GM10266 (cell line): ENCODE results near the gene TEAD1.

Experiments used
- DNase-seq: peaks from one replicate; pipeline ENCODE4 v3.0.0; 2012; ENCODE audit errors: extremely low spot score
- CTCF ChIP-seq: IDR thresholded peaks from 2 replicates; pipeline ENCODE4 v1.5.1; 2012; ENCODE audit warnings: mild to moderate bottlenecking, low read depth; ENCODE audit not compliant: control insufficient read depth, insufficient read depth; ENCODE audit errors: missing control alignments

The TEAD1 gene

GRCh38 chr11:12927221-12927620 is 253.0 kb downstream of the TEAD1 start:
- DNase-seq = no peak
- no peak for TF ChIP-seq CTCF

DNA sequence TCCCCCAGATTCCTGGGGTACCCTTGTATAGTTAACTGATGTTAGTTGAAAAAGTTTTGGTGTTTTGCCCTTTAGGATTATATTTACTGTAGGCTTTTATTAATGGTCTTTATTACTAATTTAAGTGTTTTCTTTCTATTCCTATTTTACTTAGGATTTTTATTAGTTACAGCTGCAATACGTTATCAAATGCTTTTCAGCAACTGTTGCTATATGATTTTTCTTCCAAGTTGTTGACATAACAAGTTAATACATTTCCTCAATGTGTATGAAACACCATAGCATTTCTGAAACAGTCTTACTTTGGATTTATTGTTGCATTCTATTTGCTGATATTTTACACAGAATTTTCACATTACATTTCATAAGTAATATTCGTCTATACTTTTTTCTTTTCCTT is 253.7 kb downstream of the TEAD1 start:
- no peak for TF ChIP-seq CTCF
- no peak for DNase-seq

- DNase-seq = no peak
- no peak for TF ChIP-seq CTCF
These were observed 256.6 kb downstream of the TEAD1 start for GRCh38 chr11:12930850-12931249.

DNA sequence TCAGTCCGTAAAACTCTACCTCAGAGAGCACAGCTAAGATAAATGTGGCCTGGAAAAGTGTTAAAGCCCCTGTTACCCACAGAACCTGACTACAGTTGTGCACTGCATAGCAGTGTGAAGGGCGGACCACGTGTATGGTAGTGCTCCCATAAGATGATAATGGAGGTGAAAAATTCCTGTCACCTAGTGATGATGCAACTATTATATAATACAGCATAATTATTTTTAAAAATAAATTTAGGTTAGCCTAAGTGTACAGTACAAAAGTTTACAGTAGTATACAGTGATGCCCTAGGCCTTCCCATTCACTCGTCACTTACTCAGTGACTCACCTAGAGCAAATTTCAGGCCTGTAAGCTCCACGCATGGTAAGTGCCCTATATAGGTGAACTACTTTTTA is 258.3 kb downstream of the TEAD1 start:
- DNase-seq = no peak
- no peak for TF ChIP-seq CTCF

DNA sequence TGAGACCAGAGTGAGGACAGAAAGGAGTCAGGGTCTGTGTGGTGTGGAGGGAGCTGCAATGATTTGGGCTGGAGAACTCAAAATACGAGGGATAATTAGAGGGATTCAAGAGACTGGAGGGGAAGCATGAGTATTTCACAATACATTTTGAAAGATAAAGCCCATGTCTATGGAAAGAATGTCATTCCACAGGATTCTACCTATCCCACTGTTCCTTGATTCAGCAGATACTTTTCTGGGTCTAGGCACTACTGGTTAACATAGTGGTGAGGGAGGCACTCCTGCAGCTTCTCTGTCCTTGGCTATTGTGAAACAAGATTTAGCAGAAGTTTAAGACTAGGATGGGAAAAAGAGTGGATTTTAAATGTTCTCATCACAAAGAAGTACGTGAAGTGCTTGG is 262.0 kb downstream of the TEAD1 start:
- no peak for DNase-seq
- TF ChIP-seq CTCF = no peak

DNA sequence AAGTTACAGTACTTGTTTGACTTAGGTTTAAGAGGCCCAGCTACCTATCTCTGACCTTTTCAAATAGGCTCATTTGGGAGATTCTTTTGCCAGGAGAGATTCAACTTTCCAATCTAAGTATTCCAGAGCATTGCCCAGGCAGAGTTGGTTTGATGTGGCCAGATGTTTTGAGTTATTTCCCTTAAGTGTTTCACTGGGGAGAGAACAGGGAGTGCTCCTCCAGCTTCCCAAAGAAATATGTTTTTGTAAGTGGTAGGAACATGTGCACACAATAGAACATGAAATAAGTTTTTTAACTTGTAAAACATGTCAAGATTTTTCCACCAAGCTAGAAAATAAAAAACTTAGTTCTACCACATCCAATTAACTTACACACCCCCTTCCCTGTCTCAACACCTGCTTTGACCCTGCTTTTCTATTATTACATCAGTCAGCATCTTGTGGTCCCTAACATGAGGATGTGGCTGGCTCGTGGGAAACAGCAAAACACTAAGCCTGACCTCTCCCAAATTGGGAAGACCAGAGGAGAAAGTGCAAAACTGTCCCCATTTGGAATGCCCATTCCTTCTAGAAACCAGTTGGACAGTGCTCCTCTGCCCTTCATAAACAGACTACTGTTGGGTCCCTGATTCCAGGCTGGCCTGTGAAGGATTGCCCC is 264.5 kb downstream of the TEAD1 start:
- no peak for TF ChIP-seq CTCF
- no peak for DNase-seq

GRCh38 chr11:12941671-12942070 is 267.4 kb downstream of the TEAD1 start:
- DNase-seq = no peak
- no peak for TF ChIP-seq CTCF
